ENCODE measurements around the gene GABBR2.
A peak's percentile ranks its signal among the peaks of the same experiment; 100 is the strongest.

Gene GABBR2

DNA sequence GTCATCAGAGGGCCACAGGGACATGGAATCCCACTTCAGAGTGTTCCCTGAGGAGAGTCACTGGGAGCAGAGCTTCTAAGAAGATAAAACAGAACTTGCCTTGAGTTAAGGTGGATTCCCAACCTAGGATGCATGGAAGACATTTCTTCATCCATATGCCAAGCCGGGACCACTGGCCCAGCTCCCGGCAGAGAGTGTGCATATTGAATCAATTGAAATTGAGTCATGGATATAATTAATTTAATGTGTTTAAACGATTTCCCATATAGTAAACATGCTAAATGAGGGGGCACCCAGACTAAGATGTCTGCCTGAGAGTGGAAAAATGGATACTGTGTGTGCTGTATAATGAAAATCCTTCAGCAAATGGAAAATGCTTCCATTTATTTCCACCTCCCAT lies 258.9 kb downstream of the GABBR2 start:
- DNase-seq (ENCODE audit: low spot score): no peak
- no peaks in the 10 kb centered on the region for H3K4me1 ChIP-seq (ENCODE audit: insufficient read depth, poor library complexity, severe bottlenecking)
- no peak overlapping the region for H3K27ac ChIP-seq (ENCODE audit: poor library complexity, severe bottlenecking)
- no peaks in the 10 kb centered on the region for H3K36me3 ChIP-seq (ENCODE audit: low read depth)
- TF ChIP-seq, protein P1, sequence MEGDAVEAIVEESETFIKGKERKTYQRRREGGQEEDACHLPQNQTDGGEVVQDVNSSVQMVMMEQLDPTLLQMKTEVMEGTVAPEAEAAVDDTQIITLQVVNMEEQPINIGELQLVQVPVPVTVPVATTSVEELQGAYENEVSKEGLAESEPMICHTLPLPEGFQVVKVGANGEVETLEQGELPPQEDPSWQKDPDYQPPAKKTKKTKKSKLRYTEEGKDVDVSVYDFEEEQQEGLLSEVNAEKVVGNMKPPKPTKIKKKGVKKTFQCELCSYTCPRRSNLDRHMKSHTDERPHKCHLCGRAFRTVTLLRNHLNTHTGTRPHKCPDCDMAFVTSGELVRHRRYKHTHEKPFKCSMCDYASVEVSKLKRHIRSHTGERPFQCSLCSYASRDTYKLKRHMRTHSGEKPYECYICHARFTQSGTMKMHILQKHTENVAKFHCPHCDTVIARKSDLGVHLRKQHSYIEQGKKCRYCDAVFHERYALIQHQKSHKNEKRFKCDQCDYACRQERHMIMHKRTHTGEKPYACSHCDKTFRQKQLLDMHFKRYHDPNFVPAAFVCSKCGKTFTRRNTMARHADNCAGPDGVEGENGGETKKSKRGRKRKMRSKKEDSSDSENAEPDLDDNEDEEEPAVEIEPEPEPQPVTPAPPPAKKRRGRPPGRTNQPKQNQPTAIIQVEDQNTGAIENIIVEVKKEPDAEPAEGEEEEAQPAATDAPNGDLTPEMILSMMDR (IDR thresholded peaks at IDR 0.05; ENCODE audit: poor library complexity, severe bottlenecking): no peak
- H3K9me3 ChIP-seq (ENCODE audit: severe bottlenecking): no peaks in the 10 kb centered on the region
- no peaks in the 10 kb centered on the region for H3K27me3 ChIP-seq (ENCODE audit: insufficient read depth, poor library complexity, severe bottlenecking)
- ATAC-seq (ENCODE audit: low read depth): no peak
- H3K4me3 ChIP-seq (ENCODE audit: severe bottlenecking): no peak overlapping the region

DNA sequence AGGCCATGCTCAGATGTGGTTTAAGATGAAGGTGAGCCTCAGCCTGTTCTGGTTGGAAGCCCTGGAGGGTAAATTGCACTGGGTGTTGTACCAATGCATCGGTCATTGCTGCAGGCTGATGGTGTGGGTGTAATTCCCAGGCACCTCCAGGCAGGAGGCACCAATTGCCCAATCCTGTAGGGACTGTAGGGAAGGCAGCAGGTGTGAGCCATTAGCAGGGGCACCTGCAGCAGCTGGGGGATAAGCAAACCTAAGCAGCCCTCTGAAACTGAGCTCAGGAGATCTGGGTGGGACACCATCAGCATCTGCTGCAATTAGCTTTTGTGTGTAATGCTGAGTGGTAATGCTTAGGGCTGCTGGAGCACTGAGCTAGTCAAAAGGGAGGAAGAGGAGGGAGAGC lies 263.2 kb downstream of the GABBR2 start:
- Histone ChIP-seq H3K27me3 (ENCODE audit: insufficient read depth, poor library complexity, severe bottlenecking) (peaks cover 3% of the 10 kb centered on the region), H3K27ac (ENCODE audit: poor library complexity, severe bottlenecking) (no peak overlapping the region), H3K4me3 (ENCODE audit: severe bottlenecking) (no peak overlapping the region), H3K4me1 (ENCODE audit: insufficient read depth, poor library complexity, severe bottlenecking) (no peaks in the 10 kb centered on the region), H3K36me3 (ENCODE audit: low read depth) (no peaks in the 10 kb centered on the region), H3K9me3 (ENCODE audit: severe bottlenecking) (no peaks in the 10 kb centered on the region)
- ATAC-seq (ENCODE audit: low read depth) (0 out of 3 replicates have a peak, but pooled peaks have one; percentile 35), DNase-seq (ENCODE audit: low spot score) (no peak)
- TF ChIP-seq, protein P1 (IDR thresholded peaks at IDR 0.05; ENCODE audit: poor library complexity, severe bottlenecking): no peak

DNA sequence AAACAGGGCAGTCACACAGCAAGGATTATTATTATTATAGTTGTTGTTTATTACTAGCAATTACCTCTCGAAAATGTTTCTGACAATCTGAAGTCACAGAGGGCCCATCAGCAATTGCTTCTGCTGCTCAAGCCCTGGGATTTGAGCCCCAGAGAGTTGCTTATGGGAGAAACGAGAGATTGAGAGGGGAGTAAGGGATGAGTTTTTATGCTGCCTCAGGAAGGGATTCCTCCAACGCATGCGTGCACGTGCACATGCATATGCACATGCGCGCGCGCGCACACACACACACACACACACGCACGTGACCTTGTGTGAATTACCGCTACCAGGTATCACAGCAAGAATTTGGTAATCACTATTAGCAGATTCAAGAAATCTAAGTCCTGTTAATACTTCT lies 264.1 kb downstream of the GABBR2 start:
- H3K27me3 ChIP-seq (ENCODE audit: insufficient read depth, poor library complexity, severe bottlenecking): peaks cover 3% of the 10 kb centered on the region
- no peaks in the 10 kb centered on the region for H3K36me3 ChIP-seq (ENCODE audit: low read depth)
- H3K4me1 ChIP-seq (ENCODE audit: insufficient read depth, poor library complexity, severe bottlenecking): no peaks in the 10 kb centered on the region
- no peak for ATAC-seq (ENCODE audit: low read depth)
- H3K27ac ChIP-seq (ENCODE audit: poor library complexity, severe bottlenecking): no peak overlapping the region
- TF ChIP-seq, protein P1 (IDR thresholded peaks at IDR 0.05; ENCODE audit: poor library complexity, severe bottlenecking): no peak
- no peak for DNase-seq (ENCODE audit: low spot score)
- no peak overlapping the region for H3K4me3 ChIP-seq (ENCODE audit: severe bottlenecking)
- no peaks in the 10 kb centered on the region for H3K9me3 ChIP-seq (ENCODE audit: severe bottlenecking)

DNA sequence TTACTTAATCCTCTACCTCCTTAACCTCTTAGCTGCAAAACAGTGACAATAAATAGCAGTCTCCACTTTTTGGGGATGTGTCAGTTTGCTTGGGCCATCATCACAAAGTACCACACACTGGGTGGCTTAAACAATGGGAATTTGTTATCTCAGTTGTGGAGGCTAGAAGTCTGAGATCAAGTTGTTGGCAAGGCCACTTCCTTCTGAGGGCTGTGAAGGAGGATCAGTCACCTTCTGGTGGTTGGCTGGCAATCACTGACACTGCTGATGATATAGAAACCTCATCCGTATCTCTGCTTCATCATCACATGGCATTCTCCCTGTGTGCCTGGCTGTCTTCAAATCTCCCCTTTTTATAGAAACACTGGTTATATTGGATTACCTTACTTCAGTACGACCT lies 266.2 kb downstream of the GABBR2 start:
- Histone ChIP-seq H3K4me1 (ENCODE audit: insufficient read depth, poor library complexity, severe bottlenecking) (no peaks in the 10 kb centered on the region), H3K27me3 (ENCODE audit: insufficient read depth, poor library complexity, severe bottlenecking) (peaks cover 3% of the 10 kb centered on the region), H3K4me3 (ENCODE audit: severe bottlenecking) (no peak overlapping the region), H3K27ac (ENCODE audit: poor library complexity, severe bottlenecking) (no peak overlapping the region), H3K9me3 (ENCODE audit: severe bottlenecking) (no peaks in the 10 kb centered on the region), H3K36me3 (ENCODE audit: low read depth) (no peaks in the 10 kb centered on the region)
- TF ChIP-seq, protein P1 (IDR thresholded peaks at IDR 0.05; ENCODE audit: poor library complexity, severe bottlenecking): no peak
- DNase-seq (ENCODE audit: low spot score) (no peak), ATAC-seq (ENCODE audit: low read depth) (no peak)

DNA sequence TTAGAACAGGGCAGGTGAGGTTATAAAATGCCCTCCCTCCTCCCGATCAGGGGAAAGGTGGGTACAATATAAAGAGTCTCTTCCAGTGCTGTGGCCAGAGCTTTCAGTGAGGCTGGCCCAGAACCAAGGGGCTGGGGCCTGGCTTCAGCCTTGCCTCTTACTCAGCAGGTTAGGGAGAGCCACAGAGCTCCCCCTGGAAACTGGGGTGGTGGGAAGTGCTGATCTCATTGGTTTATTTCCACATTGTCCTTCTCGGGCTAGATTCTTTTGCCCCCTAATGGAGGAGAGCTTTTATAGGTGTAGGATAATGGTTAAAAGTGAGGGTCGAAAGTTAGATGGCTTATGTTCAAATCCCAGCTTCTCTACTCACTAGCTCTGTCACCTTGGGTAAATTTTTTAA lies 266.6 kb downstream of the GABBR2 start:
- TF ChIP-seq, protein P1 (IDR thresholded peaks at IDR 0.05; ENCODE audit: poor library complexity, severe bottlenecking): no peak
- no peaks in the 10 kb centered on the region for H3K9me3 ChIP-seq (ENCODE audit: severe bottlenecking)
- H3K4me3 ChIP-seq (ENCODE audit: severe bottlenecking): no peak overlapping the region
- H3K36me3 ChIP-seq (ENCODE audit: low read depth): no peaks in the 10 kb centered on the region
- peaks cover 3% of the 10 kb centered on the region for H3K27me3 ChIP-seq (ENCODE audit: insufficient read depth, poor library complexity, severe bottlenecking)
- ATAC-seq (ENCODE audit: low read depth) (no peak), DNase-seq (ENCODE audit: low spot score) (no peak)
- no peaks in the 10 kb centered on the region for H3K4me1 ChIP-seq (ENCODE audit: insufficient read depth, poor library complexity, severe bottlenecking)
- H3K27ac ChIP-seq (ENCODE audit: poor library complexity, severe bottlenecking): no peak overlapping the region
